Raji (cell line): Measurements from ENCODE around the gene DEFB132.

Source experiments
- POLR2A ChIP-seq: IDR thresholded peaks from 2 replicates; pipeline ENCODE4 v1.6.1; 2011; ENCODE audit warnings: low read depth, low read length, control low read depth; ENCODE audit not compliant: insufficient read depth

DEFB132 gene

GRCh38 chr20:301886-302848 lies 44.6 kb downstream of the DEFB132 start:
- TF ChIP-seq POLR2A, result no peak

- TF ChIP-seq POLR2A, result no peak
Measured at GRCh38 chr20:305745-306144, 48.2 kb downstream of the DEFB132 start.

GRCh38 chr20:308427-309038 lies 51.0 kb downstream of the DEFB132 start:
- no peak for TF ChIP-seq POLR2A

GRCh38 chr20:309306-309840 lies 51.8 kb downstream of the DEFB132 start:
- TF ChIP-seq POLR2A, result no peak

GRCh38 chr20:309841-310644 lies 52.5 kb downstream of the DEFB132 start:
- no peak for TF ChIP-seq POLR2A

- TF ChIP-seq POLR2A, result no peak
Measured at GRCh38 chr20:310645-311044, 53.1 kb downstream of the DEFB132 start.
